Stimulated activated CD4-positive, alpha-beta T cell treated with anti-CD3 and anti-CD28 coated beads, TNF-alpha, amount 100 ng/mL, for 4 hours (primary cell): ENCODE results near the gene KCNK6.

ENCODE experiments used
- DNase-seq, 3 experiments: peaks; one replicate each; pipeline ENCODE4 v3.0.0-alpha.2; 2020; ENCODE audit warnings: low read depth in 3 of 3

The KCNK6 gene

GRCh38 chr19:38319421-38320258 is at the start of gene KCNK6:
KCNK6 (plus strand) TSS chr19:38319845; CDS start chr19:38319951, 106 bp downstream.
- peak; percentile 26 to 47 (median 36) for DNase-seq

- no peak for DNase-seq
Observed at GRCh38 chr19:38270587-38271167, 49.0 kb upstream of the KCNK6 start.

DNA sequence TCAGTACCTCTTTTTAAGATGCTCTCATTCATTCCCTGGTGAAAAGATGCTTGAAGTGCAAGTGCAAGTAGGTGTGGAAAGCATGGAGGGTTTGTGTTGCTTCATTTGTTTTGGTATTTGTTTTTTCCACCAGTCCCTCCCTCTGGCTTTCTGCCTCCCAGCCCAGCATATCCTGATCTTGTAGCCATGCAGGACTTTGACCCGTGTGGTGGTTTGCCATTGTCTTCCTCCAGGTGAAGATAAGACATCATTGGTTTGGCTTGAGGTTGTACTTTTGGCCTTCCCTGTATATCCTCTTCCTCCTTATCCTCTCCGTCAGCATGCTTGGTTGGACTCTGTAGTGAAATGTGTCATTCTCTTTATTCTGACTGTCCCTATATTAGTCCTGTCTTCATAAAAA is 46.1 kb upstream of the KCNK6 start:
- DNase-seq: no peak

GRCh38 chr19:38274739-38275138 is 44.9 kb upstream of the KCNK6 start:
- no peak for DNase-seq

- no peak for DNase-seq
Observed at GRCh38 chr19:38276942-38277517, 42.6 kb upstream of the KCNK6 start.

DNA sequence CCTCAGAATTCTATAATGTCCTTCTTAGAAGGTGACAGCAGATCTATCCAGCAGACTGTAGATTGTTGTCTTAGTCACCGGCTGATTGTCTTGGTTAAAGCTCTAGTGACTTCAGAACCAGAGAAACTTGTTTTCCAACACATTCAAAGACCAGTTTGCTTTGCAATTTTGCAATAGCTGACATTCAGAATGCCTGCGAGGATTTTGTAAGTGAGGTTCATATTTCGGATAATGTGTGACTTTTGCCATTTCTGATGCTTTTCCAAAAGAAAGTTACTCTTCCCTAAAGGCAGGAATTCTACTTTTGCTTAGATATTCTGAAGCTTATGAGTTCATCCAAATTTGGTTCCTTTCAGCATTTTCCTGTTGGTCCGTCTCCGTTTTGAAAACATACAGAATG is 42.1 kb upstream of the KCNK6 start:
- no peak for DNase-seq

DNA sequence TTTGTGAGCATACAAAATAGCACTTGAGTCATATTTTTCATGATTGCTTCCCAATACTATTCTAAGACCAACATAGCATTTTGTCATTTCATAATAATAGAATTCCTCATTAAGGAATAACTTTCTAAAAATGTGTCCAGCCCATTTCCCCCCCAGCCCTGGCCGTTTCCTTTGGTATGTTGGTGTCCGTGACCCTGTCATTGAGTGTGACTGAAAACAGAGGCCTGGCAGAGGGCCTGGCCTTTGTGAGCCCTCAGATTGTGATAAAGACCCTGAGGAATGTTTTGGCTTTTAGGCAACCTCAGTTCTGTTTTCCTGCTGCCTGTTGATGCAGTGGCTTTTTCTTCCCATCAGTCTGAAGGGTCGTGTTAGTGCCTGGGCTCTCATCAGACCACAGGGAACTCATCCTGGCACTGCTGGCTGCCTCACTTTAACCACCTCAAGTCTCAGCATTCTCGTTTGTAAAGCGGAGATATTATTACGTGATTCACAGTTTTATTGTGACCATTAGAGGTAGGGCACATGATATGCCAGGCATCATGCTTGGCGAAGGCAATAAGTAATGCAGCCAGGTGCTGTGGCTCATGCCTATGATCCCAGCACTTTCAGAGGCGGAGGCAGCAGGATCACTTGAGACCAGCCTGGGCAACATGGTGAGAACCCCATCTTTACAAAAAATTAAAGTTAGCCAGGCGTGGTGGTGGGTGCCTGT is 41.5 kb upstream of the KCNK6 start:
- DNase-seq: no peak

DNA sequence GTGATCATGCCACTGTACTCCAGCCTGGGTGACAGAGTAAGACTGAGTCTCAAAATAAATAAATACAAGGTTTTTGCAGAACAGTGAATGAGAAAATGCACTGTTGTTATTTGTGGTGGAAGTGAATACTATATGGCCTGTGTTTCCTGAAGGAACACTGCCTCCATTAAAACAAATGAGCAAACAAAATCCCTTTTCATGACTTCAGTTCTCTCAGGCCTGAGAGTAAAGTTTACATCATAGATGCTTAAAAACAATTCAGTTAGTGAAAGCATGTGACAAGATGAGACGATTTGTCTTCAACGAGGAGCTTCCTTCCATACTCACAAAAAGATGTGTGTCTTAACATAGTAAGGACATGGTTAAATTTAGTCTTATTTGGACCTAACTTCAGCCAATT is 40.9 kb upstream of the KCNK6 start:
- DNase-seq: no peak

DNA sequence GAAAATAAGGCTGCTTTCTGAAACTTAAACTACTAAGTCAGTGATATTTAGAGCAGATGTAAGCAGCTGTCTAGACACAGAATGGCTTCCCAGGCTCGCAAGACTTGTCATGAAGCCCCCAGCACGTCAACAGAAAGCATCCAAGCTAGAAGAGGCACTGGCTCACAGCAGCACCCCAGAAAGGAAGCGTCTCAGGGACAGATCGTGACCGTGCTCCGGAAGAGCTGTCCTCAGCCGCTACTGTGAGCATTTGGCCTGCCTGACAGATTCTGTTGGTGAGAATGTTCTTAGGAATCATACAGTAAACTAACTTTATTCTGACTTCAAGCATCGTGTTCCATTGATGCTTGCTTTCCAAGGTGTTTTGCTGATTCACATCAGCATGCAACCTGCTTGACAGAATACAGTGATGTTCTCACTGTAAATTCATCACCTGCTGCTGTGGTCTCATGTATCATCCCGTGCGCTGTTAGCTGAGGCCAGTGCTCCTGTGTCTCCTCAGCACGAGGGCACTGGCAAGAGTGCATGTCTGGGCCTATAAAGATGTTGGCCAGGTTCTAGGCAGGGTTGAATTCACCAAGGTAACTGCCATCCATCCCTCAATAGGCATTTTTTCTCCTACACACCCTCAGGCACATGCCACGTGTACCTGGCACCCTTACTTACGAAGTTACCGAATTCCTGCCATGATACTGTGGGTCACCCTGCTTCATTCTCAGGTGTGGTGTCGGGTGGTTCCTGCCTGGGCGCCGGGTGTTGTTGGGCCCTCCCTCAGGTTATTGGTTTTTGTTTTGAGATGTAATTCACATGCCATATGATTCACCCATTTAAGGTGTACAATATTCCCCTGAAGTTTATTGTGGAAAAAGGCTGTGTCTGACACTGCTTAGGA is 39.4 kb upstream of the KCNK6 start:
- no peak for DNase-seq

DNA sequence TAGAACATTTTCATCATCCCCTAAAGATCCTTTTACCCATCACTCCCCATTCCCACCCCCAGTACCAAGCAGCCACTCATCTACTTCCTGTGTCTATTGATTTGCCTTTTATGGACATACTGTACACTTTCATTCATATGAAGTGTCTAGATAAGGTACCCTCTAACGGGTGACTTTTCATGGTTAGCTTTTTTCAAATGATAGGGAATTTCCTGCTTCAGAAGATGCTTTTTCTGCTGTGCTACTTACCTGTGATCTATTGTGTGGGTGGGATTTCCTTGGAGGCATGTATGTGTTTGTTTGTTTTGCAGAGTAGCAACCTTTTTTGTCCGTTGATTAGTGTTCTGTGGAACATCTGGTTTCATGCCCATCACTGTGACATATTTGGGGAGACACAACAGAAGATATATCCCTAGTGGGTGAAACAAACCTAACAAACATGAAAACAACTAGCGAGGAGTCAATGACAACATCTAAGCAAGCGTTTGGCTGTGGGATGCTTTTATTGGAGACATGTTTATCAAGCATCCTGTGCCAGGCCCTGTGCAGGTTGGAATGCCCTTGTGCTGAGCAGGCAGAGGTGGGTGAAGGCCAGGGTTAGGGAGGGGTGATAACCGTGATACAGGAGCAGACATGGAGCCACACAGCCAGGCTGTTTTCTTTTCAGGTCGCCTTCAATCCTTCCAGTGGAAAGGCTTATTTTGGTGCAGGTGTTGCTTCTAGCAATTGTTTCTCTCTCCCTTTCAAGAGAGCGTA is 37.7 kb upstream of the KCNK6 start:
- no peak for DNase-seq

GRCh38 chr19:38283271-38283670 is 36.4 kb upstream of the KCNK6 start:
- DNase-seq: no peak

GRCh38 chr19:38284422-38284821 is 35.2 kb upstream of the KCNK6 start:
- no peak for DNase-seq

DNA sequence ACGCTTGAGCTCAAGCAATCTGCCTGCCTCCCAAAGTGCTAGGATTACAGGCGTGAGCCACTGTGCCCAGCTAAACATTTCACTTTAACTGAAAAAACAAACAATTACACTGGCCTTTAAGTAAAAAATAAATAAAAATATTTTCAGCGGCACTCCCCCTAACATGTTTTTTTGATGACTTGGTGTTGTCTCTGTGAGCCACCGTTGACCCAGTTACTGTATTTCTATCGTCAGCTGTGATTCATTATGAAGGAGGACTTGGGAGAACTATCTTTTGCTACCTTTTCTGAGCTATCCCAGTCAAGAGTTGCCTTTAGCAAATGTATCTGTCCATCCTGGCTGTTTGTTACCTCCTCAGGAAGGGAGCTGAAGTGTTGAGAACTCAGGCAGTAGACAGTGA is 34.1 kb upstream of the KCNK6 start:
- DNase-seq: no peak

DNA sequence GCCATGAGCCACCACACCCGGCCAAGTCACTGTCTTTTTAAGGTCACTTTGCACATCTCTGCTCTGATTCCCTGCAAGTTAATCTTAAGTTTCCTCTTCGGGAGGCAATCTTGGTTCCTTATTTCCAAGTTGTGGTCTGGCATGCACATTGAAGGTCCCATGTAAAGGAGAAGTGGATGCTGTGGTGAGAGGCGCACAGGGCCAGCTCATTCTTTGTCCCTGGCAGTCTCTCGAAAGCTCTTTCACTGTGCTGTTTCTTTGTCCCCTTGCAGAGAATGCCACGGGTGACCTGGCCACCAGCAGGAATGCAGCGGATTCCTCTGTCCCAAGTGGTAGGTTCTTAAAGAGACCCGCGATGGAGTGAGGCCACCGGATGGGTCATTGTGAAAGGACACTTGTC is 32.0 kb upstream of the KCNK6 start:
- DNase-seq: no peak

GRCh38 chr19:38288123-38288855 is 31.4 kb upstream of the KCNK6 start:
- no peak for DNase-seq

- DNase-seq: no peak
Observed at GRCh38 chr19:38289955-38290354, 29.7 kb upstream of the KCNK6 start.

- DNase-seq: no peak
Observed at GRCh38 chr19:38290631-38291147, 29.0 kb upstream of the KCNK6 start.

DNA sequence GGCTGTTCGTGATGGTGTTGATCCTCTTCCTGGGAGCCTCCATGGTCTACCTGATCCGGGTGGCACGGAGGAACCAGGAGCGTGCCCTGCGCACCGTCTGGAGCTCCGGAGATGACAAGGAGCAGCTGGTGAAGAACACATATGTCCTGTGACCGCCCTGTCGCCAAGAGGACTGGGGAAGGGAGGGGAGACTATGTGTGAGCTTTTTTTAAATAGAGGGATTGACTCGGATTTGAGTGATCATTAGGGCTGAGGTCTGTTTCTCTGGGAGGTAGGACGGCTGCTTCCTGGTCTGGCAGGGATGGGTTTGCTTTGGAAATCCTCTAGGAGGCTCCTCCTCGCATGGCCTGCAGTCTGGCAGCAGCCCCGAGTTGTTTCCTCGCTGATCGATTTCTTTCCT is 27.8 kb upstream of the KCNK6 start:
- DNase-seq: no peak

- no peak for DNase-seq
Observed at GRCh38 chr19:38293281-38293680, 26.4 kb upstream of the KCNK6 start.

DNA sequence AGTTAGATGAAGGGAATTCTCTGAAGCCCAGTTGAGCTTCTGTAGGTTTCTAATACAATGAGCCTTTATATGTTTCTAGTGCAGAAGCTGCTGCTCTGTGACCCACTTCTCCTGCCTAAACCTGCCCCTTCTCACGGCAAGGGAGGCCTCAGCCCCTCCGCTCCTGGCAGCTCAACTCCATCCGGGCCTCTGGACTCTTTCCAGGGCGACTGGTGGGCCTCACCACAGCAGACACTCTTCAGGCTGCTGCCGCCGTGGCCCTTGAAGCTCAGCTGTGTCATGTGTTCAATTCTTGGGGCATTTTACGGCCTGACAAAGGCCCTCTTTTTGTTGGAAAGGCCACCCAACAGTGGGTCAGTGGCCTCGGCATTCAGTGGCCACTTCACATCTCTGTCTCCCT is 25.6 kb upstream of the KCNK6 start:
- DNase-seq: no peak
